Subcutaneous abdominal adipose tissue (tissue), 5 donors: ENCODE data around the gene ARL6.

Experiments used
- H3K27ac ChIP-seq: one replicate; pipeline ENCODE4 v1.7.0; 2013; ENCODE audit warnings: low read depth, mild to moderate bottlenecking, inconsistent platforms, low read length, moderate library complexity
- H3K27me3 ChIP-seq, 5 donors: one replicate each; pipeline ENCODE4 v1.7.0; 2013; ENCODE audit warnings: low read length in 5 of 5, inconsistent platforms in 1 of 5; ENCODE audit not compliant: control insufficient read depth in 5 of 5, insufficient read depth in 4 of 5
- H3K36me3 ChIP-seq, 5 donors: one replicate each; pipeline ENCODE4 v1.7.0; 2013; ENCODE audit warnings: low read length in 5 of 5; ENCODE audit not compliant: control insufficient read depth in 5 of 5, insufficient read depth in 5 of 5
- H3K4me1 ChIP-seq, 5 donors: one replicate each; pipeline ENCODE4 v1.7.0; 2013; ENCODE audit warnings: low read length in 5 of 5, mild to moderate bottlenecking in 3 of 5, moderate library complexity in 1 of 5; ENCODE audit not compliant: control insufficient read depth in 5 of 5, insufficient read depth in 5 of 5
- H3K4me3 ChIP-seq, 5 donors: one replicate each; pipeline ENCODE4 v1.7.0; 2013; ENCODE audit warnings: low read length in 5 of 5, low read depth in 1 of 5
- H3K9ac ChIP-seq, 5 donors: one replicate each; pipeline ENCODE4 v1.7.0; 2013; ENCODE audit warnings: low read length in 5 of 5, mild to moderate bottlenecking in 4 of 5, moderate library complexity in 3 of 5
- H3K9me3 ChIP-seq, 5 donors: one replicate each; pipeline ENCODE4 v1.7.0; 2013; ENCODE audit warnings: low read length in 5 of 5; ENCODE audit not compliant: control insufficient read depth in 5 of 5
- donor health status: healthy.
- donor health status: healthy.
- donor health status: healthy.
- donor health status: healthy.
- donor health status: healthy.

ARL6 gene

DNA sequence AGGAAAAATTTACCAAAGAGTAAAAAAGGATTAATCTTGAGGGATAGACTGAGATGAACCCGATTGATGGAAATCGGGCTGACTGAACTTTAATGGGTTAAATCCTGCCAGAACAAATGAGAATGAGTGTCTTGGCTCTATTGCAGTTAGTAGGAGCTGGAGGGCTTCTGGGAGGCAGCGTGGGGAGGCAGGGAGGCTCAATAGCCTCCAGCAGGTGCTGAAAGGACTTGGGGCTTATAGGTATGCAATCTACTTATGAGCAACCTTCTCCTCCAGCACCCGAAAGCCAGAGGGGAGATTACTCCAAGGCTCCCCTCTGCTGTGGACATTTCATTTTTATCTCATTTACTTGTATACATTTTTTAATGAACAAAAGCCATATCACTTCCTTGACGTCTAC, 56.2 kb downstream of the ARL6 start:
- Histone ChIP-seq H3K9ac (peak overlapping the region in 4 of 5 donors; percentile 80 to 95 (median 92)), H3K9me3 (no peaks in the 10 kb centered on the region), H3K27ac (peak overlapping the region; percentile 85), H3K4me1 (peaks cover 0 to 38% (median 31%) of the 10 kb centered on the region in 5 donors), H3K36me3 (no peaks in the 10 kb centered on the region), H3K4me3 (peak overlapping the region; percentile 85 to 99 (median 92)), H3K27me3 (no peaks in the 10 kb centered on the region)

DNA sequence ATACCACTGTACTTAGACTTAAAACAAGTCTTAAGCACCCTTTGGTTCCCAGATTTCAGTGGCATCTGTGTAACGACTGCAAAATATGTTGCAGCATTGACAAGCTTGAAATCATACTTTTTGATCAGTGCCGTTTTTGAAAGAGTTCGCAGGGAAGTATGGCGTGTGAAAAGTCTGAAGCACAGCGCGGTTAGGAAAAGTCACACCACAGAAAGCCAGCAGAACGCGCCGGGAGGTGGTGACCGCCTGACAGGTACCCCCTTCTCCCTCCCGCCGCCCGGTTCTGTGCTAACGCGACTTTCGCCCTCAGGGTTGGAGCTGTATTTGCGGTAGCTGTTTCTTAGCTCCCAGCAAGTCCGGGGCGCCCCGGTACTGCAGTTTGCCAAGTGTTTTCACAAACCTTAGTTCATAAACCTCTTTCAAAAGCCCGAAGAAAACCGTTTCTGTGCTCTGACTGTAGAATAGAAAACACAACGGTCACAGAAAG, 56.8 kb downstream of the ARL6 start:
- Histone ChIP-seq H3K9ac (peak overlapping the region; percentile 73 to 95 (median 88)), H3K27ac (peak overlapping the region; percentile 85), H3K9me3 (no peaks in the 10 kb centered on the region), H3K4me1 (peaks cover 0 to 38% (median 35%) of the 10 kb centered on the region in 5 donors), H3K36me3 (no peaks in the 10 kb centered on the region), H3K27me3 (no peaks in the 10 kb centered on the region), H3K4me3 (peak overlapping the region; percentile 85 to 99 (median 92))

DNA sequence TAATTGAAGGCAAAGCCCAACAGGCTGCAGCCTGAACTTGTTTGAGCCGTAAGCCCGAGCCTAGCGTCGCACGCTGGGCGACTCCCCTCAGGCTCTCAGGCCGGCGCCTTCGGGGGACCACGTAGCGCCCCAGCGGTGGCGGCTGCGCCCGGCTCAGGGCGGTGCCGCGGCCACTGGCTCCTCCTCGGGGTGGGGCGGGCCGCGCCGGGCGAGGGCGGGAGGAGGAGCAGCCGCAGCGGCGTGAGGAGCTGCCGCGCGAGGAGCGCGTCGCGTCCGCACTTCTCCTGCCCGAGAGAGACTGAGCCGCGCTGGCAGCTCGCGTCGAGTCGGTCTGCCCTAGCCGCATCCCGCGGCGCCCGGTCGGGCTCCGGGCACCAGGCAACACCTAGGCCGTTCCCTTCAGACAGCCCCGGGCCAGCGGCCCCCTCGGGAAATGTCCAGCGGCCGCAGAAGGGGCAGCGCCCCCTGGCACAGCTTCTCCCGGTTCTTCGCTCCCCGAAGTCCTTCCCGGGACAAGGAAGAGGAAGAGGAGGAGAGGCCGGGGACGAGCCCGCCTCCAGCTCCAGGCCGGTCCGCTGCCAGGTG, 57.3 kb downstream of the ARL6 start, which contains the start of gene CRYBG3:
CRYBG3 (plus strand) TSS at position 238 of the 585 bp plus-strand sequence; CDS start at position 434, 196 bp downstream.
- H3K4me1 ChIP-seq: peaks cover 0 to 40% (median 39%) of the 10 kb centered on the region in 5 donors
- H3K27me3 ChIP-seq: no peaks in the 10 kb centered on the region
- H3K27ac ChIP-seq: peak within 1 kb of the TSS; percentile 85

DNA sequence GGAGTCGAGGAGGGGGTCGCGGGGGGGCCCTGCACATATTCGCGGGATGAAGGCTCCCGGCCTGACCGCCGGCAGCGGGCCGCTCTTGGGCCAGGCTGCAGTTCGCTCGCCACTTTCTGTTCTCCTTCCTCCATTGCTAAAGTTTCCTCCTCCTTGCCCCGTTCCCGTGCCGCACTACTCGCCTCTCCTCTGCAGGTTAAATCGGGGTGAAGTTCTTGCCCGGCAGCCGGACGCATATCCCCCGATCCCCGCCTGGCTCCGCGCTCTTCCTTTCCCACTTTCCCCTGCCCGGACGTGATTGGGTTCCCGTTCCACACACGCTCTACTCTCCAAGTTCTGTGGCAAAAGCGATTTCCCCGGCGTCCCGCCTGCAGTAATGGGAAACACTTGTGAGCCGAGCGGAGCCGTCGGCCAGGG, 57.8 kb downstream of the ARL6 start:
- H3K36me3 ChIP-seq: no peaks in the 10 kb centered on the region
- H3K27ac ChIP-seq: peak overlapping the region; percentile 85
- H3K4me3 ChIP-seq: peak overlapping the region; percentile 57 to 99 (median 92)
- H3K9me3 ChIP-seq: no peaks in the 10 kb centered on the region
- H3K4me1 ChIP-seq: peaks cover 0 to 45% (median 44%) of the 10 kb centered on the region in 5 donors
- H3K9ac ChIP-seq: peak overlapping the region; percentile 57 to 95 (median 86)
- H3K27me3 ChIP-seq: no peaks in the 10 kb centered on the region

More for the DNA sequence above, 57.3 kb downstream of the ARL6 start, which contains the start of gene CRYBG3:
- peak within 1 kb of the TSS; percentile 85 to 99 (median 92) for H3K4me3 ChIP-seq
- H3K9me3 ChIP-seq: no peaks in the 10 kb centered on the region
- no peaks in the 10 kb centered on the region for H3K36me3 ChIP-seq
- H3K9ac ChIP-seq: peak within 1 kb of the TSS; percentile 73 to 95 (median 88)

DNA sequence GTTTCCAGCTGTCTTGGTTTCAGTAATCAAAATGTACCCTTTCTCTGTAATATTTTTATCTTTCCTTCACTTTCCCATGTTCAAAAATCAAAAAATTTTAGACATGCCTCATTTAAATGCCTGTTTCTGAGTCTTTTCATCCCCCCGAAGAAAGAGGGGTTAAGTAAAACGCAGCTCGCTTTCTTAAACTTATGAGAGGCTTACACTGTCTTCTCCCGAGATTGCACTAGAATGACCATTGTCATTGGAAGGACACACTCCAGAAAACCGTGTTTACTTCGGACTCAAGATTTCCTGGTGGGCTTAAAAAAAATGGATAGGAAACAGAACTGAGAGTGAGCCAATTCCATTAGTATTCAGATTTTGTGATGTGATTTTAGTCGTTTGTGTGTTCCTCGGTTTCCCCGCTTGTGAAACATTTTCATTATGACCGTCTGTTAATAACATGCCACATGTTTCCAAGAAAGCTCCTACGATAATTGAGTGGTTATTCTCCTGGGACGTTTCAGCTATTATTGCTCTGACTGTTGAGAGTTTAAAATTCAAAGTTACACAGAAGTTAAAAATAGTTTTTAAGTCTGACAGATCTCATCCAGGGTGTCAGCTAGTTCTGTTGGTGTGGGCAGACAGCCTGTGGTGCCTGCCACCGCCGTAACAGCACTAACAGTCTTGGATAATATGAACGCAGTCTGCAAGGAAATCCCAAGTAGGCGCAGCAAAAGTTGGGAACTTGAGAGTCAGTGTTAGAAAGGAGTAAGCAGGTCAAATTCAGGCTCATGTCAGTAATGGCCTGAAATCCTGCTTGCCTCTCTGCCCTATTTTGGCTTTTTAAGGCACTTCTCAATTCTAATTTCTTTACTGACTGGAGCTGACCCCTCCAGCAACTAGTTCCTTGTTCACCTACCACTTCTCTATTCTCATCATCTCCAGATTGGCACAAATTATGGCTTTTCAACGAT, 58.8 kb downstream of the ARL6 start:
- H3K4me3 ChIP-seq: peak overlapping the region; percentile 57 to 99 (median 92)
- peak overlapping the region; percentile 73 to 95 (median 88) for H3K9ac ChIP-seq
- H3K27ac ChIP-seq: peak overlapping the region; percentile 85
- H3K27me3 ChIP-seq: no peaks in the 10 kb centered on the region
- no peaks in the 10 kb centered on the region for H3K9me3 ChIP-seq
- no peaks in the 10 kb centered on the region for H3K36me3 ChIP-seq
- peaks cover 0 to 51% (median 48%) of the 10 kb centered on the region in 5 donors for H3K4me1 ChIP-seq

DNA sequence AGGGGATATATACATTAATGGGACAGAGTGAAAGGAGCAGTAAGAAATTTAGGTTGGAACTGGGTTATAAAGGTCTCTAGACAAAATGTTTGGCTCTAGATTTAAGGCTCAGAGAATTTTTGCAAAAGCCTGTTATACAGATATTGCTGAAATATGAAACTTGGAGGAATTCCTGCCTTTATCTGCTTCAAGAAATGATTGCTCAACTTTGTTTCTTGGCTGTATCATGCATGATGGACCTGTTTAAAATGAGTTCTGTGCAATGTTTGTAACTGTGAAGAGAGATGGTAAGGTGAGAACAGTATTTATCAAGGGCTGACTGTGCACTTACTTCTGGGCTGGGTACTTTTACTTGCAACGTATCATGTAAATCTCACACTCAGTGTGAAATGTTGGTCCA, 60.5 kb downstream of the ARL6 start:
- Histone ChIP-seq H3K4me1 (peaks cover 0 to 51% (median 48%) of the 10 kb centered on the region in 5 donors), H3K27ac (peak overlapping the region; percentile 25), H3K27me3 (no peaks in the 10 kb centered on the region), H3K9me3 (no peaks in the 10 kb centered on the region), H3K4me3 (peak overlapping the region in 1 of 5 donors; percentile 18), H3K36me3 (no peaks in the 10 kb centered on the region), H3K9ac (no peak overlapping the region)

DNA sequence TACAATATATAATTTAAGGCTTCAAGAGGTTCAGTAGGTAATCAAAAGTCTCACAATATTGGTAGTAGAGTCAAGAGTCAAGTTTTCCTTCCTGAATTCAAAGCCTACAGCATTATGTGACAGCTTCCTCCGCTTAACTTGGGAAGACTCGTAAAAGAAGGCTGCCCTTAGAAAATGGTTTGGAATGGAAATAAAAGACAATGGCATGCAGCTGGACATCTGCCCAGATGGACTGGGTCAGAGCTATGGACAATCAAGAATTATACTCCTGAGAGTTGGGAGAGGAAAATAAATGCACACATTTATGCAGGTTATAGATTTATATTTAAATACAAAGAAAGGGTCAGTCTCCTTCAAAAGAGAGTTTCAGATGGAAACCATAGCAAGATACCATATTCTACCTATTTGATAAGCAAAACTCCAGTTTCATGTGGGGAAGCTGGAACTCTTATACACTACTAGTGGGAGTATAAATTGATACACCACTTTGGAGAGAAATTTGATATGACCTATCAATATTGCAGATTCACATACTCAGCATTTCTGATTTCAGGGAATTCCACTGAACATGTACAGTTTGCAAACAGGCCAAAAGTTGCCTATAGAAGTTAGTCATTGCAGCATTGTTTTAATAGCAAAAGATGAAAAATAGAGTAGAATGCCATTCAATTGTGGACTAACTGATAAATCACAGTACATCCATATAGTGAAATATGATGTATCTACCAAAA, 63.3 kb downstream of the ARL6 start:
- no peak overlapping the region for H3K27ac ChIP-seq
- H3K4me3 ChIP-seq: no peak overlapping the region
- H3K9me3 ChIP-seq: no peaks in the 10 kb centered on the region
- H3K27me3 ChIP-seq: no peaks in the 10 kb centered on the region
- no peaks in the 10 kb centered on the region for H3K36me3 ChIP-seq
- H3K9ac ChIP-seq: no peak overlapping the region
- peaks cover 0 to 45% (median 41%) of the 10 kb centered on the region in 5 donors for H3K4me1 ChIP-seq

DNA sequence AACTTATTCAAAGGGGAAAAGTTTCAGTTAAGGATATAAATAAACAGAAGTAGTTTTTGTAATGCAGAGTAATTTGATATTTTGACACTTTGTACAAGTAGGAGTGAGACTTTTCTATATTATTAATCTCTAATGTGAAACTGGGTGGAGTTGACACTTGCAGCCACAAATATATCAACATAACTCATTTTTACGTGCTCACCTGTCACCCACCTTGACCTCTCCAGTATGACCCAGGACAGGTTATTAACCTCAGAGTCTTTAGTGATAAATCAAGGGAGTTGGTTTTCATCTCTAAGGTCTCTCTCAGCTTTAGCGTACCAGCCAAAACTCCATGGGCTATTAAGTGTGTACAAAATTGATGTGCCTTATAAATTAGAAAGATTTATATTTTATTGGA, 64.6 kb downstream of the ARL6 start:
- H3K36me3 ChIP-seq: no peaks in the 10 kb centered on the region
- H3K9me3 ChIP-seq: no peaks in the 10 kb centered on the region
- H3K9ac ChIP-seq: no peak overlapping the region
- H3K27ac ChIP-seq: no peak overlapping the region
- H3K27me3 ChIP-seq: no peaks in the 10 kb centered on the region
- H3K4me3 ChIP-seq: no peak overlapping the region
- peaks cover 0 to 37% (median 30%) of the 10 kb centered on the region in 5 donors for H3K4me1 ChIP-seq

DNA sequence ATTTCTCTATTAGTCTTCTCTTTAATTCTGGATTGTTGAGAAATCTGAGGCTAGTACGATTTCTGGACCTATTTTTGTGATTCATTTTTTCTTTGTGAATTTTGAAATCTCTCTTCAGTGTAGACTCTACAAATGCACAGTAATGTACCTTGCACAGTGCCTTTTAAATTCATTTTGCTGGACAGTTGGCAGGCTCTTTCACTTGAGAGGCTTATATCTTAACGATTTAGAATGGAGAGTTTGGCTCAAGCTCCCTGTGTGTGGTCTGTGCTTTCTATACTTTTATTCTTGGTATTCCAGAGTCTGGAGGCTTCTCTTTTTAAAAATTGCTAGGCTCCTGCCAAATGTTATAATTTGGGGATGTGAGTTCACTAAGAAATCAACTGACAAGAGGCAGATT, 66.1 kb downstream of the ARL6 start:
- H3K36me3 ChIP-seq: no peaks in the 10 kb centered on the region
- no peaks in the 10 kb centered on the region for H3K9me3 ChIP-seq
- no peak overlapping the region for H3K27ac ChIP-seq
- H3K27me3 ChIP-seq: no peaks in the 10 kb centered on the region
- no peak overlapping the region for H3K9ac ChIP-seq
- H3K4me1 ChIP-seq: peaks cover 0 to 23% (median 15%) of the 10 kb centered on the region in 5 donors
- no peak overlapping the region for H3K4me3 ChIP-seq
